SK-N-SH (cell line): ENCODE data around the gene CEACAM1.

Experiments
- ELF1 ChIP-seq: IDR thresholded peaks from 2 replicates; pipeline ENCODE4 v1.4.0; 2012
- EP300 ChIP-seq, 2 experiments: IDR thresholded peaks; 2 replicates each; pipeline versions ENCODE4 v1.4.0 to v1.6.1; 2012; ENCODE audit warnings: borderline replicate concordance in 1 of 2, low read depth in 1 of 2, low read length in 1 of 2
- GABPA ChIP-seq: IDR thresholded peaks from 2 replicates; pipeline ENCODE4 v1.4.0; 2012; ENCODE audit warnings: low read depth, mild to moderate bottlenecking
- GATA2 ChIP-seq: sonication (generic); formaldehyde crosslinking; IDR thresholded peaks from 2 replicates; pipeline ENCODE4 v1.5.0; 2020; ENCODE audit warnings: mild to moderate bottlenecking, missing genetic modification reagents
- TAF1 ChIP-seq: IDR thresholded peaks from 2 replicates; pipeline ENCODE4 v1.6.1; 2012; ENCODE audit warnings: low read depth, mild to moderate bottlenecking, low read length, moderate library complexity, borderline replicate concordance
- ZBTB33 ChIP-seq: IDR thresholded peaks from 2 replicates; pipeline ENCODE4 v1.4.0; 2012; ENCODE audit warnings: low read depth, borderline replicate concordance
- TF ChIP-seq, protein P1 (sequence below): fragments of 200-600 bp; sonication (generic); IDR thresholded peaks from 2 replicates; pipeline ENCODE4 v1.6.1; 2017; ENCODE audit warnings: antibody characterized with exemption, mild to moderate bottlenecking, moderate library complexity
- TF ChIP-seq, protein P2 (sequence below): IDR thresholded peaks from 2 replicates; pipeline ENCODE4; 2012

DNA sequence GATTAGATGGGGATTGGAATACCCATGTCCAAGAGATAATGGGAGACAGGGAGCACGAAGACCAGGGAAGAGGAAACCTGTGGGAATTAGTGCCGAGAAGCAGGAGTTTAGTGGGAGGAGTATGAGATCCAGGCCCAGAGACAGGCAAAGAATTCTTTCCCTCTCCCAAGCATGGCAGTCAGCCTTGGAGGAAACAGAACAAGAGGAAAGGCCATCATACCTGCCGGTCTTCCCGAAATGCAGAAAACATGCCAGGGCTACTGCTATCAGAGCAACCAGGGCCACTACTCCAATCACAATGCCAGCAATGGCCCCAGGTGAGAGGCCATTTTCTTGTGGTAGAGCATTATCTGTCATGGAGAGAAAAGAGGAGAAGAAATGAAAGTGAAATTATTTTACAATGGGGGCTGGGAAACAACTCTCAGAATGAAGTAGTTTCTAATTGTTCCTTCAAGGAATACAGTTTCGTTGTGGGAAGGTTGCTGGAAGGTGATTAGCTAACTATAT is 16.1 kb downstream of the CEACAM1 start:
- TF ChIP-seq TAF1 (no peak), ELF1 (no peak), EP300 (IDR thresholded peaks at IDR 0.05; ENCODE audit: borderline replicate concordance in 1 of 2, low read depth in 1 of 2, low read length in 1 of 2) (no peak), GABPA (no peak), ZBTB33 (no peak), GATA2 (CRISPR knock-in tag) (no peak)
- TF ChIP-seq, protein P1, sequence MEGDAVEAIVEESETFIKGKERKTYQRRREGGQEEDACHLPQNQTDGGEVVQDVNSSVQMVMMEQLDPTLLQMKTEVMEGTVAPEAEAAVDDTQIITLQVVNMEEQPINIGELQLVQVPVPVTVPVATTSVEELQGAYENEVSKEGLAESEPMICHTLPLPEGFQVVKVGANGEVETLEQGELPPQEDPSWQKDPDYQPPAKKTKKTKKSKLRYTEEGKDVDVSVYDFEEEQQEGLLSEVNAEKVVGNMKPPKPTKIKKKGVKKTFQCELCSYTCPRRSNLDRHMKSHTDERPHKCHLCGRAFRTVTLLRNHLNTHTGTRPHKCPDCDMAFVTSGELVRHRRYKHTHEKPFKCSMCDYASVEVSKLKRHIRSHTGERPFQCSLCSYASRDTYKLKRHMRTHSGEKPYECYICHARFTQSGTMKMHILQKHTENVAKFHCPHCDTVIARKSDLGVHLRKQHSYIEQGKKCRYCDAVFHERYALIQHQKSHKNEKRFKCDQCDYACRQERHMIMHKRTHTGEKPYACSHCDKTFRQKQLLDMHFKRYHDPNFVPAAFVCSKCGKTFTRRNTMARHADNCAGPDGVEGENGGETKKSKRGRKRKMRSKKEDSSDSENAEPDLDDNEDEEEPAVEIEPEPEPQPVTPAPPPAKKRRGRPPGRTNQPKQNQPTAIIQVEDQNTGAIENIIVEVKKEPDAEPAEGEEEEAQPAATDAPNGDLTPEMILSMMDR = no peak
- TF ChIP-seq, protein P2, sequence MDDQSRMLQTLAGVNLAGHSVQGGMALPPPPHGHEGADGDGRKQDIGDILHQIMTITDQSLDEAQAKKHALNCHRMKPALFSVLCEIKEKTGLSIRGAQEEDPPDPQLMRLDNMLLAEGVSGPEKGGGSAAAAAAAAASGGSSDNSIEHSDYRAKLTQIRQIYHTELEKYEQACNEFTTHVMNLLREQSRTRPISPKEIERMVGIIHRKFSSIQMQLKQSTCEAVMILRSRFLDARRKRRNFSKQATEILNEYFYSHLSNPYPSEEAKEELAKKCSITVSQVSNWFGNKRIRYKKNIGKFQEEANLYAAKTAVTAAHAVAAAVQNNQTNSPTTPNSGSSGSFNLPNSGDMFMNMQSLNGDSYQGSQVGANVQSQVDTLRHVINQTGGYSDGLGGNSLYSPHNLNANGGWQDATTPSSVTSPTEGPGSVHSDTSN = no peak
